C4-2B (cell line): ENCODE results near the gene ITGA8.

Experiments
- ZFX ChIP-seq: fragments of 450-650 bp; IDR thresholded peaks from 2 replicates; pipeline ENCODE4 v1.6.1; 2017
- TF ChIP-seq, protein P1 (sequence below): fragments of 450-650 bp; conservative IDR thresholded peaks from 2 replicates; pipeline ENCODE4 v1.5.1; 2017; ENCODE audit warnings: mild to moderate bottlenecking

DNA sequence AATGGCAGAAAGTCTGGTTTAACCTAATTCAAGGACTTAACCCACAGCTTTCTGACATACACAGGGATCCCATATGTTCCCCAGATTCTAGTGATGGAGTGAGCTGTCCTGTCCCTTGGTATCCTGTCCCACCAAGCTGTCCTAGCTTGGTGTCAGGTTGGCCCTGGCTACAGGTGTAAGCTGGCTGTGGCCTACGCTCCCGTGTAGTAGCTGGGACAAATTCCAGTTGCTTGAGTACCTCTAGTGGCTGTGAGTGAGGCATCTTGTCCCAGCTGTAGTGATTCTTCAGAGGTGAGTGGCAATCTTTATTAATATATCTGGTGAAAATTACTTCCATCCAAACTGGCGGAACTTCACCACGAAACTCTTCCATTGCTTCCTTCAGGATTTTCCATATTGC lies 243.4 kb downstream of the ITGA8 start:
- TF ChIP-seq, protein P1, sequence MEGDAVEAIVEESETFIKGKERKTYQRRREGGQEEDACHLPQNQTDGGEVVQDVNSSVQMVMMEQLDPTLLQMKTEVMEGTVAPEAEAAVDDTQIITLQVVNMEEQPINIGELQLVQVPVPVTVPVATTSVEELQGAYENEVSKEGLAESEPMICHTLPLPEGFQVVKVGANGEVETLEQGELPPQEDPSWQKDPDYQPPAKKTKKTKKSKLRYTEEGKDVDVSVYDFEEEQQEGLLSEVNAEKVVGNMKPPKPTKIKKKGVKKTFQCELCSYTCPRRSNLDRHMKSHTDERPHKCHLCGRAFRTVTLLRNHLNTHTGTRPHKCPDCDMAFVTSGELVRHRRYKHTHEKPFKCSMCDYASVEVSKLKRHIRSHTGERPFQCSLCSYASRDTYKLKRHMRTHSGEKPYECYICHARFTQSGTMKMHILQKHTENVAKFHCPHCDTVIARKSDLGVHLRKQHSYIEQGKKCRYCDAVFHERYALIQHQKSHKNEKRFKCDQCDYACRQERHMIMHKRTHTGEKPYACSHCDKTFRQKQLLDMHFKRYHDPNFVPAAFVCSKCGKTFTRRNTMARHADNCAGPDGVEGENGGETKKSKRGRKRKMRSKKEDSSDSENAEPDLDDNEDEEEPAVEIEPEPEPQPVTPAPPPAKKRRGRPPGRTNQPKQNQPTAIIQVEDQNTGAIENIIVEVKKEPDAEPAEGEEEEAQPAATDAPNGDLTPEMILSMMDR = no peak
- TF ChIP-seq ZFX = no peak
